ENCODE data around the gene MSH3.
"Not testable (repeated sequence)": the region's sequence is repeated elsewhere in the genome, so short reads cannot be mapped to it uniquely, and the experiment has no call there.

MSH3 gene

DNA sequence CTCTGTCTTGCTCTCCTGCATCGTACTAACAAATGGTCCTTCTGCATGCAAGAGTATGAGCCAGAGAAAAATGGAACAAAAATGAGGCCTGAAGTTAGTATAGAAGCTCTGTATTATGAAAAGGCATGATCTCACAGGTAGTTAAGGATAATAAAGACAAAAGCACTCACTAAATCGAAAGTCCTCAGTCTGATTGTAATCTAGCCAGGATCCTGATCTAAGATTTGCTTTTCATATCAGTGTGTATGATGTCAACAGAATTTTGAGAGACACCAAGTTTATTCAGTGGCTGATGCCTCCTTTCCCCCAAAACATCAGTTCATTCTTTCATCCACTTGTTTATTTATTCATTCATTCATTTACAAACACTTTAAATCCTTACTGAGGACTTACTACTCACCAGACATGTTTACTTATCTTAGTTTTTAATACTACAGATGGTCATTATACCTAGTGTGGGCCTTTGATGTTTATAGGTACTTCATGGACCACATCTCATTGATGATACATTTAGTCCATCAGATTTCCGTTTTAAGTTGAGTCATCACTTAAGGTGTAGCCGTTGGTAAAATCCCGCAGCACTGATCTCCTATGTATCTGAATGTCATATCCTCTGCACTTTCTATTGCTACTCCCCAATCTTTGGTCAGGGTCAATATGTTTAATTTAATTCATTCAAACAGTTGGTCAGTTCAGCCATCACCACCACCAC is 105.6 kb downstream of the MSH3 start:
- no peak for DNase-seq

DNA sequence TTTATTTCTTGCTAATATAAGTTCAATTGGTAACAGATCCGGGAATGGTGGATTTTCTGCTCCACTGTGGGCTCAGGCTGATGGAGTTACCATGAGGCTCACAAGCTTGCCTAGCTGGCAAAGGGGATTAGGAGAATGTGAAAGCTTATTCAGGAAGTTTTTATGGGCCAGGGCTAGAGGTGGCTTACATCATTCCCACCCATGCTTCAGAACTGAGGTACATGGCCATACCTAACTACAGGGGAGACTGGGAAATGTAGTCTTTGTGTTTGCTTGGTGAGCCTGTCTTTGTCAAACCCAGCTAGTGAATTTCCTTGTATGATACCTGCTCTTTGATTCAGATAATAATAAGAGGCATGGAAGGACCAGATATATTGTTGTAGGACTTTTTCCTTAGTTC is 106.2 kb downstream of the MSH3 start:
- no peak for DNase-seq

DNA sequence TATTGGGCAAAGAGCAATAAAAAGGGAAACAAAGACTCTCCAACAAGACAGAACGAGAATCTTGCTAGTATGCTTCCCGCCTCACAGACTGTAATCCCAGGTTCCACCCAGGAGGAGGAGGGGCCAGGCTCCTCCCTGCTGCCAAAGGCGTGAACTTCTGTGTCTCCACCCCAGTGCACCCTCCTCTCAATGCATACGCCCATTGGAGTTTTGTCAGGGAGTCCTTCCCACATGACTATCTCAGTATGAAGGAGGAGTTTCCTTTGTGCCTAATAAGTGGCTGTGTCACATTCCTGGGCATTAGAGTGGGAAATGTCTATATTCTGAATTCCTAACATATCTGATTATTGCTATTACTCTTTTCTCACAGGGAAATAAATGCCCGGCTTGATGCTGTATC is 106.7 kb downstream of the MSH3 start:
- no peak for DNase-seq

DNA sequence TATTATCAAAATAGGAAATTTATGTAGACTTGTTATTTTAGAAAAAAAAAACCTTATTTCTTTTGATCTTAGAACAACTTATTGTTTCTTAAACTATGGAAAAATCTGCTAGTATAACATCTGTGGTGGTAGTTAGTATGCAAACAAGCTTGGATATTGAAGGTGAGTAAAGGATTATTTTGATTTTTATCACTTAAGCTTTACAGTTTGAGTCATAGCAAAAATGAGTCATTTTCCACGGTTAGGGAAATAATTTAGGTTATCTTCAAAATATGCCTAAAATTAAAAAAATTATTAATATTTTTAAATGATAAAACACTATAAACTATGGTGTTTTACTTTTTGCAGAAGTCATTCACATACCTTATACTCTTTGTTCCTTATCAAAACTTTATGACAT is 107.5 kb downstream of the MSH3 start:
- no peak for DNase-seq

DNA sequence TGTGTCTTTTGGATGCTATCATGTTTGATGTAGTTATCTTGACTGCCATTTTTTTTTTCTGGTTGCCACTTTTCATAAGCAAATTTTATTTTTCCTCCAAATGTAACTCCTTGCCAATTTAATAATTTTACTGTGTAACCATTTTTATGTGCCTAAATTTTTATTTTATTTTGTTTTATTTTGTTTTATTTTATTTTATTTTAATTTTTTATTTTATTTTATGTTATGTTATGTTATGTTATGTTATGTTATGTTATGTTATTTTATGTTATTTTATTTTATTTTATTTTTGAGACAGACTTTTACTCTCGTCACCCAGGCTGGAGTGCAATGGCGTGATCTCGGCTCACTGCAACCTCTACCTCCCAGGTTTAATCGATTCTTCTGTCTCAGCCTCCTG is 108.1 kb downstream of the MSH3 start:
- DNase-seq, result no peak

DNA sequence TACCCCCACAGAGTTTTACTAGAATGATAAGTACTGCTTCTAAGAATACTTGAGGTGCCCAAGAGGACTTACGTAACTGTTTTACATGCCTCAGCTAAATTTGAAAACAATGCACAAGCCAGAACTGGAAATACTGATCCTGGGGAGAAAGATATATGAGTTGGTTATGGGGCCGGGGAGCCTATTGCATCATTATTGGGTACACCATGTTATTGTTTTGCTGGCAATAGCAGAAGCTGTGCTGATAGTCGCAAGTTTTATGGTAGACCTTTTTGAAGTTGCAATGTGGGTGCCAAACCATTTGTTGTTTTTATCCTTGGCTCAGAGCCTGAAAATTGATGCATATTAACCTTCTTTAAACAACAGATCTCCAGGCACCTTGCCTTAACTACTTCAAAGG is 108.8 kb downstream of the MSH3 start:
- DNase-seq, result no peak

DNA sequence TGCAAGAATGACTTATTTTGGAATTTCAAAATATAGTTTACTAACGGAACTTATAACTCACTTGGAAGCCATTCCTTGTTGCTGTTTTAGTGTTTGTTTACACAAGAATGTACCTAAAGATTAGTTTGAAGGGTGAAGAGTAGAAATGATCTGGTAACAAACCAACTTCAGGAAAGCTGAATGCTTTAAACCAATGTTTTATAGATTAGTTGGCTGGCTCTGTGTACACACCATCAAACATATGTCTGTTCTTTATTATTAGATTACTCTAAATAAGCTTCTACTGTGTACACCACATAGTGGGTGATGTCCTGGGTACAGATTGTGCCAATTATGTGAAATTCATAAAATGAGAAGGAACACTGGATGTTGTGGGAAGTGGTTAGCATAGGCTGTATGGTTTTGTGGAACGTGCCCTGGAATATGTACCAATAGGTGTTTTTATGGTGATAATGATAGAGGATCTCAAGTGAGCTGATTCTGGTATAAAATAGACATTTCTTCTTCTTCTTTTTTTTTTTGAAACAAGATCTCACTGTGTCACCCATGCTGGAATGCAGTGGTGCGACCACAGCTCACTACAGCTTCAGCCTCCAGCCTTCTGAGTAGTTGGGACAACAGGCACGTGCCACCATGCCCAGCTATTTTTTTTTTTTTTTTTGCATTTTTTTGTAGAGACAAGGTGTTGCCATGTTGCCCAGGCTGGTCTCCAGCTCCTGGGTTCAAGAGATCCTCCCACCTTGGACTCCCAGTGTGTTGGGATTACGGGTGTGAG is 109.6 kb downstream of the MSH3 start:
- no peak for DNase-seq

DNA sequence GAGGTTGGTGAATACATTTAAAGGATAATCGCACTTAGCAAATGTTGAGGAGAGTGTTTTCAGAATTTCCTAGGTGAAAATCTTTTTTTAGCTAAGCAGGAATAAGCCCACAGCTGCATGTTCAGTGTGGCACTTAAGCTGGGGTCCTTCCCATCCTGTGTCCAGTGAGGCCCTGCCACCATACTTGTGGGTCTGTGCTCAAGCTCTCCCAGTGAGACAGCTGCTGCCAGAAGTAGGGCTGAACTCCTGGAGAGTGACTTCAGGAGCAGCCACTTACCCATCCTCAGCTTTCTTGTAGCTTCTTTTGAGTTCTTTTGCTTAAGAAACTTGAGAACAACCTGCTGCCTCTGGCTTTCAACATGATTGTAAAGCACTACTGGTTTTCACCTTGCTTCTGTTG is 110.3 kb downstream of the MSH3 start:
- no peak for DNase-seq

DNA sequence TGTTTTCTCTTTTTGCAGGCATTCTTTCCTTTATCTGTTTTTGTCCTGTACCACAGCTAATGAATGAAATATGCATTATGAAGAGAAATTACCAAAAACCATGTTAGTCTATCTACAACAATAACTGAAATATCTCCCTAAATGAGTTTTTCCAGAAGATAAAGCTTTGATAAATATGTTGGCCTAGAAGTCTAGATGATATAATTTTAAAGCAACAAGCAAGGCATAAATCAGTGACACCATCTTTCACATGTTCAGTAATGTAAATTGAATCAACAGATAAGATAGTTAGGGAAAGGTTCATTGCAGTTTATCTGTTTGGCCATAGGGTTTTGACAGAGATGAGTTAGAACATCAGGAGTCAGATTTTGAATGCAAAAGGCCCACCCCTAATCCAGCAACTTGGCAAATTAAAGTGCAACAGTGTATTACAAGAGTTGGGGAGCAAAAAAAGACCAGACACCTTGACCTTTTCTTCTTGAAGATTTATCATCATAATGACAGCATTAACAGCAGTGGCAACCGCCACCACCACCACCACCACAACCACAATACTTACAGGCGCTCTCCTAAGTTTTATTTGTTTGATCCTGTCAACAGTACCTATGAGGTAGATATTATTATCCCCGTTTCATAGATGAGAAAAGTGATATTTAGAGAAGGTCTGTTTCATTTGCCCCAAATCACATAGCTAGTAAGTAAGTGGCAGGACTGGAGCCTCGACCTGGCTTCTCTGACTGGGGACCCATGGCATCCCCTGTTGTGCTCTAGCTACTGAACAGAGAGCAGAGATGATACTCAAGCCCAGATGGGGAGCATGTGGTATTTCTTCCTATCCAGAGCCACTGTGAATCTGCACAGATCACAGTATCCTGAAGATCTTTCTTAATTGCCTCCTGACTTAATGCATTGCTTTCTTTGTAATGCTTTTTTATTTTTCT is 123.2 kb downstream of the MSH3 start:
- no peak for DNase-seq

DNA sequence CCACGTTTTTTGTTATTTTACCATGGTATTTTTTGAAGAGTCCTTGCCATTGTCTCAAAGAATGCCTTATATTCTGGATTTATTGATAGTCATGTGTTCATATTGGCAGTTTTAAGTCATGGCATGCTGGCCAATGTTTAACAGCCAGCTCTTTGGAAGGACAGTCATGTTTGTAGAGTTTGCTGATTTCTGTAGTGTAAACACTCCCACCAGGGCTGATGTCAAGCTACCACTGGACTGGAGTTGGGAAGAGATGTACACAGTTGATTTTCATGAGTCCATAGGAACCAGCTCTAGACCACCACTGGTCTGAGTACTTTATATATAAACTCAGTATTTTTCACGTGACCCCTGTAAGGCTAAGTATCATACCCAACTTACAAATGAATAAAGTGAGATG is 125.6 kb downstream of the MSH3 start:
- DNase-seq, result no peak

DNA sequence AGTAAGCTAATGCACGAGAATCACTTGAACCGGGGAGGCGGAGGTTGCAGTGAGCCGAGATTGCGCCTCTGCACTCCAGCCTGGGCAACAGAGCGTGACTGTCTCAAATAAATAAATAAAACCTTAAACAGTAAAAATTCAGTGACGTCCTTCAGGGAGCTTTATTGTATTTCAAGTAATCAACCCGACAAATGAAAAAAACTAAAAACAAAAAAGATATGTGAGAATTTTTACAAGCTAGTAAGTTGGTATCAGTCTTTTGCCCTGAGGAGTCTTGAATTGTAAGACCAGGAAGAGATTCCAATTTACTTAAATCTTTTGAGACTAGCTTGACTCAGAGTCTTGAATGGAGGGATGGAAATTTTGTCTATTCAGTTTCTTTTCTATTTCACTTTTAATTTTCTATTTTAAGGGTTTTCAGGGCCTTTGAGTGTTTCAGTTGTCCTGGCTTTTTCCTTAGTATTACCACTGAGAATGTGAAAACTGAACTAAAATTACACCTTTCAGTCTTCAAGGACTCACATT is 126.4 kb downstream of the MSH3 start:
- no peak for DNase-seq

DNA sequence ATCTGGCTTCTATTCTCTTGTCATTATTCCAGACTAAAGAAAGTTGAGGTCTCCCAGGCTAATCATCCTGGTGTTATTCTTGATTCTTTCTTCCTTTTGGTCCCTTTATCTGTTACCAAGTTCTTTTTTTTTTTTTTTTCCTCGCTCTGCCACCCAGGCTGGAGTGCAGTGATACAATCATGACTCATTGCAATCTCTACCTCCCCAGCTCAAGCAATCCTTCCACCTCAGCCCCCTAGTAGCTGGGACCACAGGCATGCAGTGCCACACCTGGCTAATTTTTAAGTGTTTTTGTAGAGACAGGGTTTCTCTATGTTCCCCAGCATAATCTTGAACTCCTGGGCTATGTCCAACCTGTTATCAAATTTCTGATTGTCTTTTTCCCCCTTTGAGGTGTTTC is 126.9 kb downstream of the MSH3 start:
- no peak for DNase-seq

DNA sequence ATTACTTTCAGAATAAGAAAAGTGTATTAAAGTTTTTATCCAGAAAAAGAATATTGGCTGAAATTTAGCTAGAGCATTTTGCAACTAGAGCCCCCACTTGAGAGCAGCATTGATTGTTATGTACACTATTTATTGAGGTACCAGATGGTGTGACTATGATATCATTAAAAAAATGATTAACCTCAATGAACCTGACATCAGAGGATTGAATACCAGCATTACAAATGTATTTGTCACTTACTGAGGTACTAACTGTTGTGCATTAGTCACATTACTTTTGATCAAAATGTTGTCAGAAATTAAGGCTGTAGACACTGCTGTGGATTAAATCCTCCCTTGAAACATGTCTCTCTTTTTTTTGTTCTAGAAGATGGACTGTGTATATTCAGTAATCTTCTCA is 128.2 kb downstream of the MSH3 start:
- DNase-seq, result no peak

DNA sequence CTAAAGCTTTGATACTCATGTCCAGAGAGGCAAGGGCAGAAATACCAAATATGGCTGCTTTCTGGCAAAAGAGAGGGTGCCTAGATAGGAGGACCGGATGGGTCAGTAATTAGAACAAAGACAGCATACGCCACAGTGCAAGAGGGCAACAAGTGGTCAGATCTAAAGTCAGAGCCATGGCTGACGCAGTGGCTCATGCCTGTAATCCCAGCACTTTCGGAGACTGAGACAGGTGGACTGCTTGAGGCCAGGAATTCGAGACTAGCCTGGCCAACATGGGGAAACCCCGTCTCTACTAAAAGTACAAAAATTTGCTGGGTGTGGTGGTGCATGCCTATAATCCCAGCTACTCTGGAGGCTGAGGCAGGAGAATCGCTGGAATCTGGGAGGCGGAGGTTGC is 129.3 kb downstream of the MSH3 start:
- DNase-seq, result not testable (repeated sequence)

DNA sequence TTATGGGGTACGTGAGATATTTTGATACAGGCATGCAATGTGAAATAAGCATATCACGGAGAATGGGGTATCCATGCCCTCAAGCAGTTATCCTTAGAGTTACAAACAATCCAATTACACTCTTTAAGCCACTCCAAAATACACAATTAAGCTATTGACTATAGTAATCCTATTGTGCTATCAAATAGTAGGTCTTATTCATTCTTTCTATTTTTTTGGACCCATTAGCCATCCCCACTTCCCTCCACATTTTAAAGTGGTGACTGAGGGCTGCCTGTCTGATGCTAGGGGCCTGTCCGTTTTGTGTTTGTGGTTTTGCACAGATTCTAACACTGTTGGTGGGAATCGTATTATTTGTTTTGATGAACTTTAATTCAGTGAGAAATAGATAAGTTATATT is 130.0 kb downstream of the MSH3 start:
- no peak for DNase-seq

DNA sequence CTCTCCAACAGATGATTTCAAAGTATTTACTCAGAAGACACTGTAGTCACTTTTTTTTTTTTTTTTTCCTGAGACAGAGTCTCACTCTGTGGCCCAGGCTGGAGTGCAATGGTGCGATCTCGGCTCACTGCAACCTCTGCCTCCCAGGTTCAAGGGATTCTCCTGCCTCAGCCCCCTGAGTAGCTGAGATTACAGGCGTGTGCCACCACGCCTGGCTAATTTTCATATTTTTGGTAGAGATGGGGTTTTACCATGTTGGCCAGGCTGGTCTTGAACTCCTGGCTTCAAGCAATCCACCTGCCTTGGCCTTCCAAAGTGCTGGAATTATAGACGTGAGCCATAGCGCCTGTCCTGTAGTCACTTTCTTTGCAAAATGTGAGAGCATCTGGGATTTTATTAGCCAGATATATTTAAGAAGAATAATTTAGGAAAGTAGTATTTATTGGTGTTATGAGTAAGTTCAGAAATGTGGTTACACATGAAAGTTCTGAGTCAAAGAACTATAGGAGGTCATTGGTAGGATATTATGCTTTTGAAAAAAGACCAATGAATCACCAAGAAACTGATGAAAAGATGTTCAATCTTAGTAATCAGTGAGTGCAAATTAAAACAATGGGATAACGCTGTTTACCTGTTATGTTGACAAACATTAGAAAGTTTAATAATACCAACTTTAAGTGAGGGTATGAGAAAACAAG is 135.0 kb downstream of the MSH3 start:
- not testable (repeated sequence) for DNase-seq

DNA sequence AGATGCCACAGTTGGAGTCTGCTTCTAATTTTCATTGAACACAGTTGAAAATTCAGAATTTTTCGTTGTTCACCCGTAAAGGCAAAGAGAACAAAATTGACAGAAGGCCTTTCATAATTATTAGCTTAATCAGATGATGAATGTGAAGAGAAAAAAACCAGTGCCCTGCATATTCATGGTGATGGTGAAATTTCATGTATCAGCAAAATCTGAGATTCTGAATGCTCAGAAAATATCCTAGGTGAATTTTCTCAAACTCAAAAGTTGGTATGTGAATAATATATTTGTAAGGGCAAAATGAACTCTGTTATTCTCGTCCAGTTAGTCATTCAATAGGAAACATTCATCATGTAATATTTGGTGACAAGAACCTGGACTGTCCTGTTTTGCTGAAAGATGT is 136.2 kb downstream of the MSH3 start:
- no peak for DNase-seq

DNA sequence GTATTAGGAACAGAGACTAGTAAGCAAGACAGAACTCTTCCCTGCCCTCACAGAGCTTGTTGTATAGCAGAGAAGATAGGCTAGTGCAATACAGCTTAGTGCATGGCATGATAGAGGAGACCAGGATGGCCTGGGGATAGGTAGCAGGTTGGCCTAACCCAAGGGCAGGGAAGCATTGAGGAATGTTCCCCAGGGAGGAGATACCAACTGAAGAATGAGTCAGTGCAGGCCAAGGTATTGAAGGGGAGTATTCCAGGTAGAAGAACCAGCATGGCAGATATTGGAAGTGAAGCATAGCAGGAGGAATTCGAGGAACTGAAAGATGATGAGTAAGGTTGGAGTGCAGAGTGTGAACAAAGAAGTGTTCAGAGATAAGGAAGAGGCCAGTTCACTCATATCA is 138.9 kb downstream of the MSH3 start:
- no peak for DNase-seq

DNA sequence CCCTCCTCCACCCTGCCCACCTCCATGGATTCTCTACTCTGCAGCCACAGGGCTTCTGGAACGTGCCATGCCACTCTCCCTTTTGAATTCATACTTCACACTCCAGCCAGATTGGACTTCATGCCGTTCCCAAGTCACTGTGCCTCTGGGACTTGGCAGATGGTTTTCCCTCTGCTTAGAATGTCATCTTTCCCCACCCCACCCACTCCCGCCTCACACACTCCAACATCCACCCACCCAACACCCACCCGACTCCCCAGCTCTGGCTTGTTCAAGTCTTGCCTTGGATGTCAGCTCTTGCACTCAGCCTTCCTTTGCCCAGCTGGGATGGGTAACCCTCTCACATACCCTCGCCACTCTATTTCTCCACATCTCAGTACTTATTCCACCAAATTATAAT is 142.4 kb downstream of the MSH3 start:
- no peak for DNase-seq

DNA sequence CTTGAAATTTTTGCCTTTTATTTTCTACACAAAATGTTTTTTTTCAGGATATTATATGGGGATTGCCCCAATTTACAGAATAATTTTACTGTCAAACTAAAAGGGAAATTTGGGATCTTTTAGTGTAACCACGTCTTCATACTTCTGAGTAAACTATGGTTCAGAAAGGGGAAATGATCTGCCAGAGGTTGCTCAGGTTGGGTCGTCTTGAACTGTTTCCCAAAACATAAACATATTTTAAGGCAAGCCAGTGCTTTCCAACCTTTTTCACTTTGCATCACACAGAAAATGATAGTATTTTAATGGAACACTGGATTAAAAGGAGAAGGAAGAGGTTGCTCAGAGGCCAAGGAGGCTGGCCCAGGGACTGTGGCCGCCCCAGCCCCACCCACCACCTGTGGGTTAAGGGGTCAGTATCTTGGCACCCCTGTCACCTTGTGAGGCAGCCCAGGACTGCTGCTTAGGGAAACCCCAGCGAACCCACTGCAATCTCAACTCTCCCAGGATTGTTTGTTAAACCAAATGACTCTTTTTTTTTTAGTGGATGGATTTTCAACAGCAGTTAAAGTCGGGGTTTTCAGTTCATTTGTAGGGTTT is 143.1 kb downstream of the MSH3 start:
- no peak for DNase-seq

DNA sequence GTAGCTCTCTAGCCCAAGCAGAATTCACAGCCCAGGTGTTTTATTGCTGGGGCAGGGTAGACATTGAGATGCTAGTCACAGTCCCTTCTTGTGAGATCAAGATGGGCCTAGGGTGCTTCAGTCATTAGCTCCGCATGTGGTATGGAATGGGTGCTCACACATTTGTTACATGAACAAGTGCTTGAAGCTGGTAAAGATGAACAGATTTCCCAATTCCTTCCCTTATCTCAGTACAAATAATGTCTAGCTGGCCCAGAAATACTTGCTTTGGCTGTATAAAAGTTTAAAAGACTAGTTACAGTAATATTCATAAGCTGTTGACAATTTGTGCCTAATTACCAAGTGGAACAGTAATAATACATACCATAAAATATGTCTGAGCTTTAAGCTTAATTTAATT is 143.7 kb downstream of the MSH3 start:
- no peak for DNase-seq

DNA sequence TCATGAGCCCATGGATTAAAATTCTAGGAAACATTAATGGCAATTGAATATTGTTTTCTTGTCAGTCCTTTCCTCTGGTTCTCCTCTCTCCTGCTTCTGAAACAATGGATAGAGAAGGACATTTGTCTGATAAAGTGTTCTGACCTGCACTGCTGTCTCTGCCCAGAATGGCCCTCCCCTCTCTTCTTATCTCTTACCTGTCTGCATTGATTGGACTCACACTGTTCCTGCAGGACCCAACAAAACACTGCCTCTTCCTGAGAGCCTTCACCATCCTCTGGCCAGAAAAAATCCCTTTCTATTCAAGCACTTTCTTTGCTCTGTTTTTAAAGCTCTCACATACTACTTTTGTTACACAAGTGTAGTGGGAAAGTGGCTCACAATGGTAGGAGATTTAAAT is 144.2 kb downstream of the MSH3 start:
- DNase-seq, result no peak

All from NCI-H345 (cell line).